ENCODE results near the gene GPATCH3. TPM values are rescaled to one million over a fixed set of nuclear protein-coding genes. Genes with fewer than 3 reads are reported as not detected.
A peak's percentile ranks its signal among the peaks of the same experiment; 100 is the strongest.

GPATCH3 gene
- total RNA-seq, 1 donor from 2014 or later: 6.1 TPM

DNA sequence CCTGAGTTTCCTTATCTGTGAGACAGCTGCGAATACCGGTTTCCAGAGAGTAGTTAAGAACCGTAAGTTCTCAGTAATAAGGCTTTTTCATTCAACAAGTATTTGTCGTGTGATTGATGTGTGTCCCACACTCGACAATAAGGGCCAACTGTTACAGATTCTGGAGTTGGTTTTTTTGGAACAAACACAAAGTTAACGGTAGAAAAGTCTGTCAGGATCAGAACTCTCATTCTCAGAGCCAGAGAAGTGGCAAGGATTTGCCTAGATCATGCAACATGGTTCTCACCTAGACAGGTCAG lies 22.1 kb upstream of the GPATCH3 start:
- Mint-ChIP-seq H3K4me3 (peak overlapping the region; percentile 96), H3K36me3 (peaks cover 16% of the 10 kb centered on the region), H3K27me3 (ENCODE audit: insufficient read depth, low read depth) (peaks cover 4% of the 10 kb centered on the region), H3K27ac (no peak overlapping the region), H3K9me3 (no peaks in the 10 kb centered on the region), H3K4me1 (peaks cover 23% of the 10 kb centered on the region)
- Histone ChIP-seq H3K9me3 (ENCODE audit: low read depth) (no peaks in the 10 kb centered on the region), H3K27ac (no peak overlapping the region), H3K4me3 (peak overlapping the region; percentile 69), H3K36me3 (peaks cover 4% of the 10 kb centered on the region), H3K79me2 (ENCODE audit: low read depth) (peaks cover 55% of the 10 kb centered on the region), H3F3A (ENCODE audit: low read depth) (peaks cover 9% of the 10 kb centered on the region), H3K27me3 (no peaks in the 10 kb centered on the region), H2AFZ (replicated peaks) (no peak overlapping the region), H4K20me1 (ENCODE audit: low read depth) (peaks cover 30% of the 10 kb centered on the region), H3K4me1 (peaks cover 6% of the 10 kb centered on the region), H3K4me2 (peak overlapping the region; percentile 86), H3K9ac (peak overlapping the region; percentile 76)
- DNase-seq (ENCODE audit: low spot score): no peak
- TF ChIP-seq EZH2phosphoT487 (IDR thresholded peaks at IDR 0.05) (no peak), EZH2 (IDR thresholded peaks at IDR 0.05) (no peak)
- TF ChIP-seq, protein P1, sequence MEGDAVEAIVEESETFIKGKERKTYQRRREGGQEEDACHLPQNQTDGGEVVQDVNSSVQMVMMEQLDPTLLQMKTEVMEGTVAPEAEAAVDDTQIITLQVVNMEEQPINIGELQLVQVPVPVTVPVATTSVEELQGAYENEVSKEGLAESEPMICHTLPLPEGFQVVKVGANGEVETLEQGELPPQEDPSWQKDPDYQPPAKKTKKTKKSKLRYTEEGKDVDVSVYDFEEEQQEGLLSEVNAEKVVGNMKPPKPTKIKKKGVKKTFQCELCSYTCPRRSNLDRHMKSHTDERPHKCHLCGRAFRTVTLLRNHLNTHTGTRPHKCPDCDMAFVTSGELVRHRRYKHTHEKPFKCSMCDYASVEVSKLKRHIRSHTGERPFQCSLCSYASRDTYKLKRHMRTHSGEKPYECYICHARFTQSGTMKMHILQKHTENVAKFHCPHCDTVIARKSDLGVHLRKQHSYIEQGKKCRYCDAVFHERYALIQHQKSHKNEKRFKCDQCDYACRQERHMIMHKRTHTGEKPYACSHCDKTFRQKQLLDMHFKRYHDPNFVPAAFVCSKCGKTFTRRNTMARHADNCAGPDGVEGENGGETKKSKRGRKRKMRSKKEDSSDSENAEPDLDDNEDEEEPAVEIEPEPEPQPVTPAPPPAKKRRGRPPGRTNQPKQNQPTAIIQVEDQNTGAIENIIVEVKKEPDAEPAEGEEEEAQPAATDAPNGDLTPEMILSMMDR (IDR thresholded peaks at IDR 0.05): no peak

DNA sequence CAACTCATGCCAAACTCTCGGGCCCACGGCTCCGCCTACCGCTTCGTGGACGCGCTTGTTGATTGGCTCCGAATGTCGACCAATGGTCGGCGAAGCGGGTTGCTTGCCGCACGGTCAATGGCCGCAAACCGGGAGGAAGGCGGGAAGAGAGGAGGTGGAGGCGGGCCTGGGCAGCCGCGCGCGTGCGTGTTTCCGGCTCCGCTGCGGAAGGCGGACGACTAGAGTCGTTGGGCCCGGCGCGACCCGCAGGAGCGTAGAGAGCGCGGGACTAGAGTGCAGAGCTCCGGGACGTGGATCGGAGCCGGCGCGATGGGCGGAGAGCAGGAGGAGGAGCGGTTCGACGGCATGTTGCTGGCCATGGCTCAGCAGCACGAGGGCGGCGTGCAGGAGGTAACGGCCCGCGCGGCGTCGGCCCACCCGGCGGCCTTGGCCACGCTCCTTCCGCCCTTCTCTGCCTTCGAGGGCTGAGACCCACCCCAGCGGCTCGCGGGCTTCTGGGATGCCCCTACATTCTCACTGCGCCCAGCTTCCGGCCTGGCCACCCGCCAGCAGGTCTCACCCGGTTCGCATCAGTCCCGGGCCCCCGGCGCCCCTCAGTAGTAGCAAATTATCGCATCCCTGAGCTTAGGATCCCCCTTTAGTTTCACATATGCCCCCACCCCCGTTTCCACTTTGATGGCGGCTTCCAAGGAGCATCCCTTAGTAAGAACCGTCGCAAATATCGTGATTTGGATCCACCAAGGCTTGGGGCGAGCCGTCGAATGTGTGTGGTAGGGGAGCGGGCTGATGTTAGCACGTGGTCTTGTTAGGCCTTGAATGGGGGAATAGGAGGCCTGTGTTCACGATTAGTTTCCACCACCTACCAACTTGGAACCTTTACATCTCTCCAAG lies 21.5 kb upstream of the GPATCH3 start, which contains the start of gene NUDC:
Gene NUDC, plus strand, starts transcription at position 204 of the 891 bp plus-strand sequence. Its CDS starts 106 bp downstream, at position 310.
- Histone ChIP-seq H3K9me3 (ENCODE audit: low read depth) (no peaks in the 10 kb centered on the region), H2AFZ (replicated peaks) (peak within 1 kb of the TSS; percentile 35), H3K27me3 (no peaks in the 10 kb centered on the region), H3F3A (ENCODE audit: low read depth) (peaks cover 9% of the 10 kb centered on the region), H3K9ac (peak within 1 kb of the TSS; percentile 76), H3K4me1 (peaks cover 6% of the 10 kb centered on the region), H4K20me1 (ENCODE audit: low read depth) (peaks cover 30% of the 10 kb centered on the region), H3K36me3 (peaks cover 4% of the 10 kb centered on the region), H3K27ac (no peak within 1 kb of the TSS), H3K4me2 (peak within 1 kb of the TSS; percentile 86), H3K4me3 (peak within 1 kb of the TSS; percentile 69), H3K79me2 (ENCODE audit: low read depth) (peaks cover 50% of the 10 kb centered on the region)
- peak within 1 kb of the TSS; percentile 96 for H3K4me3 Mint-ChIP-seq
- peak within 1 kb of the TSS; percentile 96 for H3K27ac Mint-ChIP-seq
- no peaks in the 10 kb centered on the region for H3K9me3 Mint-ChIP-seq
- H3K4me1 Mint-ChIP-seq: peaks cover 23% of the 10 kb centered on the region
- peaks cover 4% of the 10 kb centered on the region for H3K27me3 Mint-ChIP-seq (ENCODE audit: insufficient read depth, low read depth)
- DNase-seq (ENCODE audit: low spot score): peak; percentile 97
- H3K36me3 Mint-ChIP-seq: peaks cover 13% of the 10 kb centered on the region
- TF ChIP-seq EZH2 (IDR thresholded peaks at IDR 0.05): no peak

DNA sequence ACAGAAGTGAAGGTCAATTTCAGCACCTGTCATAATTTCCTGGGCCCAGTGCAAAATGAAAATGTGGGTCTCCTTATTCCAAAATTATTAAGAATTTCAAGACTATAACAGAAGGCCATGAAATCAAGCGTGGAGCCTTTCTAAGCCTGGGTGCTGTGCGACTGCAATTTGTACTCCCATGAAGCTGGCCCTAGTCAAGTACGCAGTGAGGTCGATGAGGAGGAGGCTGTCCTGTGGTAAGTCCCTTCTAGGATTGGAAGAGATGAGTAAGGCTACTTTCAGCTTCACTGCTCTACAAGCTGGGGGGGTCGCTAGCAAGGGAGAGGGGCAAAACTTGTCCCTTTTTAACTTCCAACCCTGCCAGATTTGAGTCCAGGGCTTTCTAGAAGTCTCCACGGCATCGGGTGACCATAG lies 20.9 kb upstream of the GPATCH3 start:
- Mint-ChIP-seq H3K27me3 (ENCODE audit: insufficient read depth, low read depth) (peaks cover 4% of the 10 kb centered on the region), H3K4me1 (peaks cover 23% of the 10 kb centered on the region), H3K4me3 (peak overlapping the region; percentile 96), H3K27ac (peak overlapping the region; percentile 96), H3K36me3 (peaks cover 9% of the 10 kb centered on the region), H3K9me3 (no peaks in the 10 kb centered on the region)
- Histone ChIP-seq H3K36me3 (peaks cover 4% of the 10 kb centered on the region), H3K27ac (no peak overlapping the region), H3K4me1 (peaks cover 6% of the 10 kb centered on the region), H3K27me3 (peaks cover 4% of the 10 kb centered on the region), H2AFZ (replicated peaks) (peak overlapping the region; percentile 35), H3K4me3 (peak overlapping the region; percentile 69), H3K4me2 (peak overlapping the region; percentile 86), H3K9me3 (ENCODE audit: low read depth) (no peaks in the 10 kb centered on the region), H4K20me1 (ENCODE audit: low read depth) (peaks cover 25% of the 10 kb centered on the region), H3K79me2 (ENCODE audit: low read depth) (peaks cover 44% of the 10 kb centered on the region), H3F3A (ENCODE audit: low read depth) (peaks cover 9% of the 10 kb centered on the region), H3K9ac (no peak overlapping the region)
- no peak for TF ChIP-seq EZH2phosphoT487 (IDR thresholded peaks at IDR 0.05)
- TF ChIP-seq EZH2 (IDR thresholded peaks at IDR 0.05): no peak
- TF ChIP-seq, protein P1 (IDR thresholded peaks at IDR 0.05): no peak
- DNase-seq (ENCODE audit: low spot score): no peak

Data from neural progenitor cell (in vitro differentiated cells).